H1 (cell line): ENCODE data around the gene MYLK. TPM values are rescaled to one million over a fixed set of nuclear protein-coding genes. Genes with fewer than 3 reads are reported as not detected.

ENCODE experiments used
- MAX ChIP-seq: IDR thresholded peaks from 2 replicates; pipeline ENCODE4 v1.6.1; 2012; ENCODE audit warnings: inconsistent platforms
- SIX5 ChIP-seq: IDR thresholded peaks from 2 replicates; pipeline ENCODE4 v1.6.1; 2011; ENCODE audit warnings: mild to moderate bottlenecking, low read depth, low read length
- TAF1 ChIP-seq: IDR thresholded peaks from 2 replicates; pipeline ENCODE4 v1.6.1; 2011; ENCODE audit warnings: mild to moderate bottlenecking, low read depth, low read length
- YY1 ChIP-seq: IDR thresholded peaks from 2 replicates; pipeline ENCODE4 v1.6.1; 2011; ENCODE audit warnings: low read depth, mild to moderate bottlenecking, low read length
- polyA plus RNA-seq, 7 experiments: library from polyadenylated mRNA; depleted of rRNA in 3 of 7; stranded (reverse) in 5 of 7; unstranded in 2 of 7; fragments of >200 nt in 5 of 7; fragments of 200-250 nt in 2 of 7; gene quantifications; 1 replicate in 5 of 7; 2 replicates in 1 of 7; 4 replicates in 1 of 7; pipeline versions ENCODE4 v1.2.1 to v1.2.3, GENCODE V29; 2011 to 2013; ENCODE audit warnings: missing spikeins in 2 of 7, mixed read lengths in 2 of 7
- total RNA-seq: library from RNA; stranded (reverse); fragmentation: NEBNext Ultra II Directional; extraction: Animal tissue kit (Norgen Biotek cat#: 25700); gene quantifications from 2 replicates; pipeline ENCODE4 v1.2.1, GENCODE V29; 2021

Gene MYLK
- total and polyA plus RNA-seq, 2 of the 8 experiments (the other 6 are each of a cell fraction or from before 2014, with no cell fraction given), result 11.6 to 21.3 TPM

GRCh38 chr3:123660141-123660675 lies 223.9 kb downstream of the MYLK start (continued):
- TF ChIP-seq TAF1, result no peak
- no peak for TF ChIP-seq SIX5
- TF ChIP-seq YY1, result no peak
- TF ChIP-seq MAX, result no peak
